ENCODE results near the gene PRDM13.
"Not testable (repeated sequence)": the region's sequence is repeated elsewhere in the genome, so short reads cannot be mapped to it uniquely, and the experiment has no call there.

PRDM13 gene

DNA sequence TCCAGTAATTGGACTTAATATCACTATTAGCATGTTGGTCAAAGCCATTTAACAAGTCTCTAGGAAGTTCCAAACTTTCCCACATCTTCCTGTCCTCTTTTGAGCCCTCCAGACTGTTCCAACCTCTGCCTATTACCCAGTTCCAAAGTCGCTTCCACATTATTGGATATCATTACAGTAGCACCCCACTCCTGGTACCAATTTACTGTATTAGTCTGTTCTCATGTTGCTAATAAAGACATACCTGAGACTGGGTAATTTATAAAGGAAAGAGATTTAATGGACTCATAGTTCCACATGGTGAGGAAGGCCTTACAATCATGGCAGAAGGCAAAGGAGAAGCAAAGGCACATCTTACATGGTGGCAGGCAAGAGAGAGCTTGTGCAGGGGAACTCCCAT, 31.7 kb downstream of the PRDM13 start:
- not testable (repeated sequence) for DNase-seq

DNA sequence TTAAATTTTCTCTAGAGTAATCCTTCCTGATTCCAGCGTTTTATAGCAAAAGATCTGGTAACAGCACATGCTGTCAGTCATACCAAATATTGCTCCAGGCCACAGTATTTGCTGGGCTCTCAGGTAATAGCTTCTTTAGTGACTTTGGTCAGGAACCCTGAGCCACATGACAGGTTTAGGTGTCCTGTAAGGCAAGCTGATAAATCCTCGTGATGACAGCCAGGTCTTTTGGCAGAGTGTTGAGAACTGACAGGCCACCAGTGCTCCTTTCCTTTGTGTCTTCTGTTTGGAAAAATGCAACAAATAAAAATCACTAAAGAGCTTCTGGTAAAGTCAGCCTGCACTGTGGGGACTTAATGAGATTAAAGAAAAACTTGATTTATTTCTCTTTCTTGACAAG, 34.6 kb downstream of the PRDM13 start:
- no peak for DNase-seq

DNA sequence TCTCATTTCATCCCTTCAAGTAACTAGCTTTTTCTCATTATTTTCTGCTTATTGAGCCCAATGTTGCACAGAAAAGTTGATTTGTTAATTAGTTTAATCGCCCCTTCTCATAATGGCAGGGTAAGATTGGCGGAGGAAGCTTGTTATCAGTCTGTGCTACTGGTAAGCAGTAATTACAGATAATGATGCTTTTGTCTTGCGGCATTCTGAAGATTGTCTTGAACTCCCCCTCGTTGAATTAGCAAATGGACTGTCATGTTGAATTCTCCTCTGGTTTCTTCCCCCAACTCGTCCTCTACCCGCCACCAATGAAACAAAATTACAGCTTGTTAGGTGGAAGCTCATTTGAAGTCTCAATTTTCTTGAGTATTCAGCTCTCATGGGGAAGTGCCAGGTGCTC, 39.4 kb downstream of the PRDM13 start:
- no peak for DNase-seq

DNA sequence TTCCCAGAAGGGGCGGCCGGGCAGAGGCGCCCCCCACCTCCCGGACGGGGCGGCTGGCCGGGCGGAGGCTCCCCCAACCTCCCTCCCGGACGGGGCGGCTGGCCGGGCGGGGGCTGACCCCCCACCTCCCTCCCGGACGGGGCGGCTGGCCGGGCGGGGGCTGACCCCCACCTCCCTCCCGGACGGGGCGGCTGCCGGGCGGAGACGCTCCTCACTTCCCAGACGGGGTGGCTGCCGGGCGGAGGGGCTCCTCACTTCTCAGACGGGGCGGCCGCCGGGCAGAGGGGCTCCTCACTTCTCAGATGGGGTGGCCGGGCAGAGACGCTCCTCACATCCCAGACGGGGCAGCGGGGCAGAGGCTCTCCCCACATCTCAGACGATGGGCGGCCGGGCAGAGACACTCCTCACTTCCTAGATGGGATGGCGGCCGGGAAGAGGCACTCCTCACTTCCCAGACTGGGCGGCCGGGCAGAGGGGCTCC, 43.5 kb downstream of the PRDM13 start:
- DNase-seq = not testable (repeated sequence)

DNA sequence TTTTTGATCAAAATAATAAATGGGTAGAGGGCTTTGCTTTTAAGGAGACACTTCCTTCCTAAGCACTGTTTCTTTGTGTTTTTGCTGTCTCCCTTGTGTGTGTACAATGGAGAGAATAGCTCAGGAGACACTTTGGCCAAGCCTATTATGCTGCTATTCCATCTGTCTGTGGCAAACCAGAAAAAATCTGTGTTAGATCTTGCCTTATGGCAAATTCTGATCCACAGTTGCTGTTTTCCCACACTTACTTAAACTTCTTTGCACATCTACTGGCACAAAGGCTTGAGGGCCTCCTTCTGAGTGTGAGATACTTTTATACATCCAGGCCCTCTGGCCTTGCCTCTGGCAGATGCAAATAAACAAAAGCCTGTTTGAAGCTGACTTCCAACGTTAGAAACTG, 53.6 kb downstream of the PRDM13 start:
- no peak for DNase-seq

DNA sequence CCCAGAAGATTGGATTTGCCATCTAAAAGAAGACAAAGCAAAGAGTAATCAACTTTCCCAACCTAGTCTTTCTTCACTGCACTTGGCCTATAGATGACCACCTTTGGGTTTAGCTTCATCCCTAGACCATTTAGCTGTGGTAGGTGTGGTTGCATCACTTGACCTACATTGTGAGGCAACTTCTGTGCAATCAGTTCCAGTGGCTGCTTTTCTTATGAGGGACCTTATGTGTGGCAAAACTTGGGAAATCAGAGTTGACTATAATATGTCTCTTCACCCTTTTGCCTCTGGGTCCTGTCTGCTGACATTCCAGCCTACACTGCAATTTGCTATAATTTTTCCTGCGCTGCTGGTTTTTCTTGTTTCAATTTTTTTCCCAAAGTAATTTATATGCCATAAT, 55.2 kb downstream of the PRDM13 start:
- DNase-seq = no peak

DNA sequence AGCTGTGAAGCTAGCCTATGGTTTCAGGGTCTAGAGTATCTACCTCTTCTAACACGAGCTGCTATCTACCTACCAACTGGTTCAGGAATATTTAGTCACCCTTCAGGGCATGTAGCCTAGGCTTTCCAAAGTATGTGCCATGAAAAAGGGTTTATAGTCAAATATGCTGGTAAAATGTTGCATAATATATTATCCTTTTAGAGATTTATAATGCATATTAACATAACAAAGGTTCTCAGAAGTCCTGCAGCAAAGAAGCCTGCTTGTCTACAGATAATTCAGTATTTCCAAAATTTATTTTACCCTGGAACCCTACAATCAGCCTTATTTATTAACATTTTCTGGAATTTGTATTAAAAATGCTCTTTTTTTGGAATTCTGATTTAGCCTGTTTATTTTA, 56.0 kb downstream of the PRDM13 start:
- no peak for DNase-seq

Data from activated CD4-positive, alpha-beta T cell treated with anti-CD3 and anti-CD28 coated beads, Interleukin-2, Interleukin-6, amounts not matched to agents 100 ng/mL and 50 ng/mL, durations not matched to agents 16 hours and 8 hours (primary cell).